ENCODE data around the gene TRUB2.

DNA sequence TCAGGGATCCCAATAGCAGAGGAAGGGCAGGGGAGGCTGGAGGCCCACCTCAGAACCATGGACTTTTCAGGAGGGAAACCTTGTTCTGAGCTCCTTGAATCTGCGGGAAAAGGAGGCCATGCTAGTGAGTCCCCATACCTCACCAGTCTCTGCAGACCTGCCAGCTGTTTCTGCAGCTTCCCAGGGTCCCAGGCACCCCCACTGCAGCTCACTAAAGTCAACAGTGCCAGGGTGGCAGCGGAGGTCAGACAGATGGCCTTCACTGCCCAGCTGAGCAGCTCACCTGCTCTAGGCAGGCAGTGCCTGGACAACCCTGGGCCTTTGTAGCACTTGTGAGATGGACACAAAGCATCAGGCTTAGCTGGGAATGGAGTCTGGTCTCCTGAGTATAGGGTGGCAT lies 13.7 kb upstream of the TRUB2 start:
- no peak for TF ChIP-seq YY1 (IDR thresholded peaks at IDR 0.05; ENCODE audit: insufficient read depth, insufficient read length)
- TF ChIP-seq ZNF274 (IDR thresholded peaks at IDR 0.05; ENCODE audit: low read depth, low read length) = no peak
- TF ChIP-seq SUZ12 (IDR thresholded peaks at IDR 0.05; ENCODE audit: extremely low read depth, insufficient read depth, insufficient read length) = no peak
